LoVo (cell line): ENCODE results near the gene HS6ST2.
A peak's percentile ranks its signal among the peaks of the same experiment; 100 is the strongest.

Source experiments
- DNase-seq: peaks from one replicate; pipeline ENCODE4 v3.0.0-alpha.2; 2016; ENCODE audit warnings: low spot score

Gene HS6ST2

DNA sequence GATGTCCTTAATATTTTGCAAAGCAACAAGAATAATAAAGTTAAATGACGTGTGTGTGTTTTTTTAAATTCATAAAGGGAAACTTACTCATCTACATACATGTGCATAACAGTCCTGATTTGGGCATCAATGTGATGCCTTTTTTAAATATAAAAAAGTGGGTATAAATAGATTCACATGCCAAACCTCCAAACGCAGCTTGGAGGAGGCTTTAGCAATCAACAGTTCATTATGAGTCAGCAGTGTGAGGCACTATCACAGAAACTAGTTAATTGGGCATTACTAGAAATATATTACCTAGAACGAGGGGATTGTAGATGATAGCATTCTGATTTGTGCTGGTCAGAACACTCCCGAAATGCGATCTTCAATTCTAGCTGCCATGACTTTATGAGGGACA lies 115.1 kb downstream of the HS6ST2 start:
- DNase-seq: no peak

- DNase-seq: no peak
Measured at GRCh38 chrX:132842460-132843238, 115.8 kb downstream of the HS6ST2 start.

- DNase-seq: no peak
Measured at GRCh38 chrX:132837967-132838366, 120.5 kb downstream of the HS6ST2 start.

DNA sequence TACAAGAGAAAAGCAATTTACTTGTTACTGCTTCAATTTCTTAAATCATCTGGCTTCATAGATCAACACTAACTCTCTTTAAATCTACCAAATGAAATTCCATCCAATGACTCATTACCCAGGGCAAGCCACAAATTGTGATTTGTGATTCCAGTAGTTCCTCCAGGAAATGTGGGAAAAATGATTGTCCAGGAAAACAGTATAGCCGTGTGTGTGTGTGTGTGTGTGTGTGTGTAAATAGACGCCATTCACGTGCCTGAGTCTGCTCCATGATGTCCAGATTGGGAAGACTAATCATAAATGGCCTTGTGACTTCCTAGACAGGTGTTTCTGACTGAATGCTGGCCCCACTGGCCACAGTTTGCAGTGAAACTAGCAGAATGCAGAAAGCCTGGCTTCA lies 121.3 kb downstream of the HS6ST2 start:
- DNase-seq: peak; percentile 32

DNA sequence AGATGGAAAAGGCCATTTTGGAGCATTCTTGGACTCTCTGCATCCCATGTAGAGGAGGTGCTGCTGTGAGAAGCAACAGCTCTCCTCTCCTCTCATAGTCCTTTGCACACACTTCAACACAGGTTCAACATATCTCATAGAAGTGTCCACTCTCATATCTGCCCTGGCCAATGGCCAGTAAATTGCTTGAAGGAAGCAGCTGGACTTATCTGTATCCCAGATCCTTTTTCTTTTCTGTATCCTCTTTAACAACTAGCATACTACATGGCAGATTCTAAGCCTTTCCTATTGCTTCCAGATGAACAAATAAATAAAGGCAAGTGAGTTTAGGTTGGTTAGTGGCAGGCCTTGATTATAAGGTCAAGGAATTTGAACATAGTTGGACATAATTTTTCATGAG lies 122.0 kb downstream of the HS6ST2 start:
- no peak for DNase-seq

DNA sequence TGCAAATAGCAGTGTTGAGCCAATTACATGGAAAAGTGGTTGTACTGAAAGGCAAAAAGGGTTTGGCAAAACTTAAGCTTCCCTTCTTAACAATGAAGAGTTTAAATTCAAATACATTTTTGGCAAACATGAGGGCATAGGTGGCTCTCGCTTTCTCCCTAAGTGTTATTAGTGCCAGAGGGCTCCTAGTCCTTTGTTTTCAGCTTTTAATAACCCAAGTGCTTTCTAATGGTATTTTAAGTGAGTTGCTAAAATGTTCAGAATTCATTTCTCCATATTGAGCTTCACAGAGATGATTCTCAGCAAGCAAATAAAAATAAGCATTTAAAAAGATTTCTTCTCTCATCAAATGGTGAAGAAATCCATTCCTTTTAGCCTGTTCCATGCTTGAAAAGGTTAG lies 123.7 kb downstream of the HS6ST2 start:
- DNase-seq: no peak

GRCh38 chrX:132834109-132834508 lies 124.3 kb downstream of the HS6ST2 start:
- no peak for DNase-seq

DNA sequence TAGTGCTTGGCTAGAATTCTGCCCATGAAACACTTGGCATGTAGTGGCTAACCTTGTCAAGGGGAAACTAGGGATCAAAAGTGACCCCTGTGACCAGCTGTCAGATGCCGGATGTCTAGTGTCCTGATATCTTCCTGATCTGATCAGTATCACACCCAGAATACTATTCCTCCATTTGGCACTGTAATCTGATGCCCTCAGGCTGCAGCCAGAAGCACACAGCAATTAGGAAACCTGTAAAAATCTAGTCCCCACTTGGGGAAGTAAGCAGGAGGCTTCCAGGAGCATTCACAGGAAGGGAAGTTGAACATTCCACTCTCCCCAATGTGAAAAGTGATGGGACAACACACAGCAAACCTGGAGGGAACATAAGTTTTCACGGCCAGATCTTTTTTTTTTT lies 125.1 kb downstream of the HS6ST2 start:
- no peak for DNase-seq

GRCh38 chrX:132831336-132831973 lies 127.0 kb downstream of the HS6ST2 start:
- DNase-seq: no peak

- DNase-seq: no peak
Measured at GRCh38 chrX:132822634-132823012, 135.8 kb downstream of the HS6ST2 start.

DNA sequence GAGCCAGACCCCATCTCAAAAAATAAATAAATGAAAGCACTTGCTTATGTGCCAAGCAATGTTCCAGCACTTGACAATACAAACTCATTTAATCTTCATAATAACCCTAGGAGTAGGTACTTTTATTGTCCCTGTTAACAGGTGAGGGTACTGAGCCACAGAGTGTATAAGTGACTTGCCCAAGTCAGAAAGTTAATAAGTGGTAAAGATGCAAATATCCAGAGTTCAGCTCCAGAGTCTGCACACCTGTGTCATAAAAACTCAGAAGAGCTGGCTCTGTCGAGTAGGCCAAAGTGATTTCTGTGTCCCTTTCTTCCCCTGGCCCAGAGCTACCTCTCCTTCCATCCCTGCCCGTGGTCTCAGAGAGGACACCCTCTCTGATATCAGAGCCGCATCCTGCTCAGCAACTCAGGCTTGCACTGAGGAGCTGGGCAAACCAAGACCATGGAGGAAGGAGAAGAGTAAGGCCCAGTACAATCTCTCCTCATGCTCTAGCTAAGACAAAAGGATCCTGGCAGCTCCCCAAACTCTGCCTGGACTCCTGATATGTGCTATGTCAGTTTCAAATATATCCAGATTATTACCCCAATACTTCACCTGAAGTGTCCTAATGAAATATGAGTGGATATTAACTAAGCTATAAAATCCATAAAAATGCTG lies 136.3 kb downstream of the HS6ST2 start:
- DNase-seq: no peak

DNA sequence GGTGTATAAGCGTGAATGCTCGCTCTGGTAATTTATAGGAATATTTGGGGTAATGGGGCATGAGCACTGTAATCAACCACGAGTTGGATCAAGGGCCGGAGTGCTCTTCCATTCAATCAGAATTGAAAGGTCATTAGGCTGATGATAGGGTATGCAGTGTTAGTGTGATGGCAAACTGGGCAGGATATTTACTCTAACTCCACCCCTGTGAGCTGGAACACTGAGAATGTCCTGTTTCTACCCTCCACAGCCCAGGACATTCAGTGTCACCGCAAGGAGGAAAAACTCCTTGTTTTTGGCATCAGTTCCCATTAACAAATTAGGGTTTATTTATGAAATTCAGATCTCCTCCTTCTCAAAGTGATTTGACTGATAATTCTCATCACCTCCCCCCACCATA lies 137.8 kb downstream of the HS6ST2 start:
- DNase-seq: no peak

DNA sequence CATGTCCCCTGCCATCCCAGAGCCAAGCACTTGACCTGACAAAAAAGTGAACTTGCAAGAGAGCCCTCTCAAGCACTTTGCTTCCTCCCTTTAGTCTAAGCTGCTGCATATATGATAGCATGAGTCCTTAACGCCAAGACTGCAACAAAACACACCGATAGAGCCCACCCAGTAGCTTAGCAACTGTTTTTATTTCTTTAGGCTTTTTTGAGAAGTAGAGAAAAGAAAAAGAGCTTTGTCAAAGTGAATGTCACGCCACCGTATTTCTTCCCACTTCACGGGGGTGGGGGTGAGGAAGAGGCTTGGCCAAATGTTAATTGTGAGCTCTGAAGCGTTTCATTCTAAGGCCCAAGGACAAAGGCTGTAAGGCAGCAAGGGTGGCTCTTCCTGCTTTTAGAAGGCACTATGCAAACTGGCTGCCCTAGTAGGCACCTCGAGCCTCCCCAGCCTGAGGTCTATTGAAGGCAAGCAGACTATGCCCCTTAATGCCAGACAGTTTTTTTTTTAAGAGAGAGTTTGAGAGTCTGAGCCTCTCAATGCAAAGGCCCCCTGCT lies 138.6 kb downstream of the HS6ST2 start:
- DNase-seq: no peak

DNA sequence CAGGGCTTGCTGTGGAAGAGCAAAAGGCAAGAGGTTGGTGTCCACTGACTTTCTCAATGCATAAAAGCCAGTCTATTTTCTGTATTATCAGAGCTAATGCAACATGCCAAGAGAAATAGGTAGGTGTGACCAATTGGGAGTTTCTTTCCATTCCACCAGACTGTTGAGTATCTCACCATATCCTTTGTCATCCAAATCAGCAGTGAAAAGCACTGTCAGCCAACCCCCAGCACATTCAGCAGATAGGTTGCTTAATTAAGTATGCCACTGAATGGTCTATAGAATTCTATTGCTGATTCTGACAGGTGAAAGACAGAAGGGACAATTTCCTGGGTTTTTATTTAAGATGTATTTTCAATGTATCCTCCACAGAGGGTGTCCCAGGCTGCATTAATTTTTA lies 139.8 kb downstream of the HS6ST2 start:
- no peak for DNase-seq

DNA sequence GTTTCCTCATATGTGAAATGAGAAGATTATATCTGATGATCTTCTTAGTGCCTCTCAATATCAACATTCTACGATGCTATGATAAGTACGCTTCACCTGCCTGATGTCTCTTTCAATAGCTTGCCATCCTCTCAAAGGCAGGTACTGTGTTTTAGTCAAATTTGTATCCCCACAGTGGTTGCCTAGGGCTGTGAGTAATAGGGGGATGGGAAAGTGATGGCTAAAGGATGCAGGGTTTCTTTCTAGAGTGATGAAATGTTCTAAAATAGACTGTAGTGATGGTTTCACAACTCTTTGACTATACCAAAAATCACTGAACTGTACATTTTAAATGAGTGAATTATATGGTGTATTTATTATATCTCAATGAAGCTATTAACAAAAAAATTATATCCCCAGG lies 142.8 kb downstream of the HS6ST2 start:
- no peak for DNase-seq

DNA sequence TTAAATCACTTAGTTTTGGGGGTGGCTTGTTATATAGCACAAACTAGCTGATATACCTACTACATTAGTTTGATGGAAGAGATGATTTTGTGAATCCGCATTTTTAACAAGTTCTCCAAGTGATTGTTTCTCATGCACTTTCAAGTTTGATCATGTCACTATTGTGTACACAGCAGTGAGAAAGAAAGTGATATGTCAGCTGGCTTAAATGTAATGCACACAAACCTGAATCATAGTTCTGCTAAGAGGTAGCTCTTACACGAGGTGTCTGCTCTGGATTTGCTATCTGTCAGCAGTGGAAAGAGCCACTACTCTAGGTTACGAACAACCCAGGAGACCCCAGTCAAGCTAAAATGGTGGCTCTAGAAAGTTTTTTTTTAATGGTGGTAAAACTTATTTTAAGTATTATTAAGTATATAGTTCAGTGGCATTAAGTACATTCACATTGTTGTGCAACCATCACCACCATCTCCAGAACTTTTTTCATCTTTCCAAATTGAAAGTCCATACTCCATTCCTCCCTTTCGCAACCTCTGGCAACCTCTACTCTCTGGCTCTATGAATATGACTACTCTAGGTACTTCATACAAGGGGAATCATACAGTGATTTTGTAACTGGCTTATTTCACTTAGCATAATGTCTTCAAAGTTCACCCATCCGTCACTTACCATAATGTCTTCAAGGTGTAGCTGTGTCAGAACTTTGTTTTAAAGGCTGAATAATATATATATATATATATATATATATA lies 147.3 kb downstream of the HS6ST2 start:
- DNase-seq: no peak

DNA sequence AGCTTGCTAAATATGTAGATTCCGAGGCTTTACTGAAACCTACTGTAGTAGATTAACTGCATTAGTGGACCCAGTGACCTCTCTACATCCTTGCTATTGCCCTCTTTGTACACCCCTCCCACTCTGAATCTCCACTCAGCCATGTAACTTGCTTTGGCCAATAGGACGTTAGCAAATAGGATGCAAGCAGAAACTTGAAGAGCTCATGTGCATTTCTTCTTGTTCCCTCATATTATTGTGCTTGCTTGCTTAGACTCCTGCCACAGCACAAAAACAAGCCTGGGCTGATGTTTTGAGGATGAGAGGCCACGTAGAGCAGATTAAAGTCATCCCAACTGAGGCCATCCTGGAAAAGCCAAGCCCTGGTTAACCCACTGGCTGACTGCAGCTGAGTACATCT lies 147.9 kb downstream of the HS6ST2 start:
- DNase-seq: no peak

- DNase-seq: no peak
Measured at GRCh38 chrX:132809581-132809980, 148.8 kb downstream of the HS6ST2 start.

DNA sequence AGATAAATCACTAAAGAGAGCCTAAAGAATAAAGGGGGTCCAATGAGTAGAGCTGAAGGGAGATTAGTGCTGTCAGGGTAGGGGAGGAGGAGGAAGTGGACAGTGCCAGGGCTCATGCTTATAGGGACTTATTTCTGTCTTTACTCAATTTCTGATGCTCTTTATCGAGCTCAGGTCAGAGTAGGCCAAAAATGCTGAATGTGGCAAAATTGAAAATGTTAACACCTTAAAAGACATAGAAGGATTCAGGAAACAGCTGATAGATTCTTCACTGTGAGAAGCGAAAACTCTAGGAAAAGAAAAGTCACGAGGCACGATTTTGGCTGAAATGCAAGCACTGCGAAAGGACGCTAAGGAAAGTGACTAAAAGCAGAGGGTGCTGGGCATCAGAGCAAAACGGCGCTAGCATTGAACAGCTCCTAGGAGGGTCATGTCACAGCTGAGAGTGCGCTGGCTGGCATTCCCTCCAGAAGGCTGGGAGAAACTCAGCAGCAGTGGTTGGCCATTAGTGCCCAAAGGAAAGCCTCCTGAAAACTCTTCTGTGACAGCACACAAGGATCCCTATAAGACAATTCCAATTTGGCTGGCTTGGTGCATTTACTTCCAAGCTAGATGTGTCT lies 150.9 kb downstream of the HS6ST2 start:
- no peak for DNase-seq

DNA sequence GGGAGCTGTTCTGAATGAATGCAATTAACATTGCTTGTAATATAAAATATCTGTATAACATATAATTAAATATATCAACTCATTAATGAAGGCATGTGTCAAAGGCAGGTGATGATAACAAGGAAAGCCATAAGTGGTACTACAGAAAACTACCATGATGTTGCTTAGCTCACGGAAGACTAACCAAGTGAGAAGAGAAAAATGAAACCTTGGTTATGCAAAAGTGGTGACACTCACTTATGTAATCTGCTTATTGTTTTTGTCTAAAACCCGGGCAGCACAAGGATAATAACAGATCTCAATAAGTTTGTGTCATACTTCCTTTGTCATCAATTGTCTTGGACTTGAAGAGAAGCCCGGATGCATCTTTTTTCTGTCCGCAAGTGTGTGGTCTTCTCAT lies 156.4 kb downstream of the HS6ST2 start:
- DNase-seq: no peak

- DNase-seq: no peak
Measured at GRCh38 chrX:132795181-132795580, 163.2 kb downstream of the HS6ST2 start.

GRCh38 chrX:132791714-132792113 lies 166.7 kb downstream of the HS6ST2 start:
- no peak for DNase-seq
